ENCODE measurements around the gene RIC3.

Gene RIC3

DNA sequence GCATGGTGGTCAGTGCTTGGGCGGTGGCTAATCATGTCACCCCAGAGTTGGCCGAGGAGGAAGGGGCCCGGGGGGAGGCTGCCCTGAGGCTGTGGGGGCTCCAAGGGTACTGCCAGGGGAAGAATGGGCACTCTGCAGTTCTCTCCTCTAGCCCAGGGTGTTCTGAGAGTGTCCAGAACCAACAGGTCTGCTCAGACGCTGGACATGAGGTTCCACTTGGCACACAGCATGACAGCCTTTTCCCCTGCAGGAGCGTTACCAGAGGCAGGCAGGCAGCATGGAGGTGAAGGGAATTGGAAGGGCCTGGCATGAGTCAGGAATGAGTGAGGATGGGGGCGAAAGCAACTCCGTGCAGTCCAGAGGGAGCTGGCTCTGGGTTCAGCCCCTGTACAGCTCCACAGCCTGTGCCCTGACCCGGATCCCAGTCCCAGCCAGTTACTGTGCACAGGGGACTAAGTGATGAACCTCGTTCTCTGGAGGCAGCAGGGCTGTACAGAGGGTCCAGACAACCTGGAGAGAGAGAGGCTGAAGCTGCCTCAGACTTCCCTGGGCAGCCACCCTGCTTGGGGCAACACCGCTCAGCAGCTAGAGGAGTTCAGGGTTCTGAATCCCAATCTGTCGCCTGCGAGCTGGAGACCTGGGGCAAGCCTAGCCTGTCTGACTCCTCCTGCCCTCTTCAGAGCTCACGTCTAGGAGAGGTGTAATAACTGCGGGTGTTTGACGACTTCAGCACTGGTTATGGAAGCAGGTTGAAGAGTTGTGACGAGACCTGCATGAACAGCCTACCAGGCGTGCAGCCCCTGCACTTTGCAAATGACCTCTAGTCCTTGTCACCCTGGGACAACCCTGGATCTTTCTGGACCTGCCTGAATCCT lies 102.6 kb downstream of the RIC3 start:
- no peak for DNase-seq

GRCh38 chr11:8065031-8065430 lies 103.8 kb downstream of the RIC3 start:
- DNase-seq, result no peak

- no peak for DNase-seq
Observed at GRCh38 chr11:8063324-8063723, 105.5 kb downstream of the RIC3 start.

- no peak for DNase-seq
Observed at GRCh38 chr11:8062781-8063257, 106.0 kb downstream of the RIC3 start.

DNA sequence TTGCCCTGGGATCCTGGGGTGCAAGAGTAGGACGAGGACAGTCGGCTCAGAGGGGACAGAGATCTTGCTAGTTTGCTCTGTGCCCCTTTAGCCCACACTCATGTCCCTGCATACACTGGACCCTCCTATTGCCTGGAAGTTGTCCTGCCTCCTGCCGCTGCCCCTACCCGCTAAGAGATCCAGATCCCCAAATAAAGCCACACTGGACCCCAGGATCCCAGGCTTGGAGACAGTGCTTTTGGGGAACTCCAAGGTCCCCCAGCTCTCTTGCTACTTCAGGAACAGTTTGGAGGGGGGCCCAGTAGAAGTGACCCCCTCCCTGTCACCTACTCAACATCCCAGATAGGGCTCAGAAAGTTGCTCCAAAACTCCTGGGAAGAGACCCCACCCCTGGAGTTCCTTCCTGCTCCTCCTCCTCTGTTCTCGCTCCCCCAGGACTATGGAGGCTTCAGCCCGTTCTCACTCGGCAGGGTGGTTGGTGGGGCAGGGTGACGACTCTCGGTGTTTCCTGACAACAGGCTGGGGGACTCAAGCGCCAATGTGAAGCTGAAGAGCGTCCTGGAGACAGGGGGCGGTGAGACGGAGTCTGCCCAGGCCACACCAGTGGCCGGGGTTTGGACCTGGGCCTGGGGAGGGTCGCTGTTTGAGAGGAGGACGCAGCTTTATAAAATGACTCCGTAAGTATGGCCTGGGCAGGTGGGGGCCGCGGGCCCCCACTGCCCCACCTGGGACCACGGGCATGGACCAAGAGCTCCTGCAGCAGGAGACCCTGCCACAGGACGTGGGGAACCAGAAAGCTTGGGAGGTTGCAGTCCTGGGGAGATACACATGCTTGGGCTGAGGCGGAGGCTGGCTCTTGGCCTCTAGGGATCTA lies 107.0 kb downstream of the RIC3 start:
- DNase-seq, result no peak

DNA sequence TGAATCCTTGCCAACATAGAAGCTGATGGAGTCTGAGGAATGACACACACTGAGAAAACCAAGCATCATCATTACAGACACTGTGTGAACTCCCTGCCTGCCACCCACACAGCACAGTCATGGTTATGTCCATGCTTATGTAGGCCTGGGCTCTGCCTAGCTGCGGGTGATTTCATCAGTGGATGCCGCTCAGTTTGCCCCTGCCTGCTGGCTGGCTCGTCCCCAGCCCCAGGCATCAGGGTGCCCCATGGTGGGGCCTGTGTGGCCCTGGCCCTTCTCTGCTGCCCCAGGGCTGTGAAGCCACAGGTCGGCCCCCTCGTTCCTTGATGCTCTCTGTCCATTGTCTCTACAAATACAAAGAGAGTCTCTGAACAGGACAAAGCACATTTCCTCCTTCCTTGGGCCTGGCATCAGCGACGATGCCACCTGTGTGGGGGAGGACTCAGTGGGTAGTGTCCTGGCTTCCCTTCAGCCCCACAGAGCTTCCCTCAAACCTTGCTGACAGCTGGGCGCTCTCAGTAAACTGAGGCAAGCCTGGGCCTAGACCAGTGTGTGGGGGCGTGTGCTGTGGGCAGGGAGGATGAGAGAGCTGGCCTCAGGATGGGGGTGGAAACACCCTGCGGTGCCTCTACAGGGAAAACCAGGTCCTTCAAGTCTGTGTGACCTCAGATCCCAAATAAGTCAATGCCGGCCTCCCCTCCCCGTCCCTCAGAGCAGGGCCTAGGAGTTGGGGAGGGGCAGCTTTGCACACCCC lies 107.8 kb downstream of the RIC3 start:
- no peak for DNase-seq

GRCh38 chr11:8060146-8060719 lies 108.6 kb downstream of the RIC3 start:
- DNase-seq, result no peak

DNA sequence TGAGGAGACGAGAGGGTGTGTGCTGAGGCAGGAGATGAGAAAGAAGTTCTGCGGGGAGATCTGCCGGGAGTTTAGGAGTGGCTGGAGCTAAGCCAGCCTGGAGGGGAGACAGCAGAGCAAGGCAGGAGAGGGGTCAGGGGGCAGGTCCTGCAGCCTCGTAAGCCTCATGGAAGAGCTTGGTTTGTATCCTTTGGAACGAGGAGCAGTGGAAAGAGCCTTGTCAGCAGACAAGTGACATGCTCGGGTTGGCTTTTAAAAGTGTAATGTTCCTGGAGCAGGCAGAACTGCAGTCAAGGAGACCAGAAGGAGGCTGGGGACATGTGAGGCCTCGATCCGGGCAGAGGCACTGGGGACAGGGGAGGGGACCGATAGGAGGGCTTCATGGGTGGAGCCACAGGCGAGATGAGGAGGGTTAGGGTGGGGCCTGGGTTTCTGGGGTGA lies 109.2 kb downstream of the RIC3 start:
- no peak for DNase-seq

- no peak for DNase-seq
Observed at GRCh38 chr11:8059030-8059429, 109.8 kb downstream of the RIC3 start.

DNA sequence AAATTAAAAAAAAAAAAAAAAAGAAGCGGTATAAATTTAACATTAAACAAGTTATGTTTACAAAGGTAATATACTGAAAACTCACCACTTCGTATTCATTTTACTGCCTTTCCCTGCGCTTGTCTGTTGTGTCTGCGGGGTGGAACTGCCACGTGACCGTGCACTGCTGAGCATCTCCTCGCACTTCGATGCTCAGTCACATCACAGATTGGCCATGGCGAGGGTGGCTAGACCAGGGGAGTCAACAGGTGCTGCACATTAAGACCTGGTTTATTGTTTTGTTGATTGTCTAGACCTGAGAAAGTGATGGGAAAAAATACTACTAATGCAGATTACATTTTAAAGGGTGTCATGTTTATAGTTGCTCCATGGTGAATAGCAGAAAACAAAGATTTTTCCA lies 110.6 kb downstream of the RIC3 start:
- no peak for DNase-seq

DNA sequence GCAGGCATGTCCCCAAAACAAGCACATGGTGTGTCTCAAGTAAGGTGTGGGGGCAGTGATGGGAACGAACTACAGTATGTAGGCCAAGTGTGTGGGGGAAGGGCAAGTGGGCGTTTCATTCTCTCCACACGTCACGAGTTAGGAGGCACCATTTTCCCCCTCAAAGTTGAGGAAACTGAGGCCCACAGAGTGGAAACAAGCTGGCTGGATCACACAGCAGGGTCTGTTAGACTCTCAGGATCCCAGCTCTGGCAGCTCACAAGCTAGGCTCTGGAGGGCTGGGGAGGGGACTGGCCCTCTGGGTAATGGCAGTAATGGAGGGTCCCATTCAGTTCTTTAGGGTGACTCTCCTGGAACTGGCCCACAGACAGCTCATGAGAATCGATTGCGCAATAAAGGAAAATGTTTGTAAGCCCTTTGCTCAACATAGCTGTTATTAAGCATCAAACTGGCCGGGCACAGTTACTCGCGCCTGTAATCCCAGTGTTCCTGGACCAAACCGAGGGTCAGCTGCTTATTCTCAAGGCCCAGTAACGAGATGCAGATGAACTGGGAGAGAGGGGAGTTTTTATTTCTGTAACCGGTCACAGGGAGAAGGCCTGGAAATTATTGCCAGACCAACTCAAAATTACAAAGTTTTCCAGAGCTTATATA lies 111.9 kb downstream of the RIC3 start:
- DNase-seq, result no peak

Data from stimulated activated CD4-positive, alpha-beta T cell treated with anti-CD3 and anti-CD28 coated beads, Interleukin-4, amount 100 ng/mL, for 4 hours (primary cell).